ENCODE results near the gene RPL36AL. TPM values are rescaled to one million over a fixed set of nuclear protein-coding genes. Genes with fewer than 3 reads are reported as not detected.

The RPL36AL gene
- polyA plus RNA-seq, 1 of the 3 experiments (the other 2 are of a cell fraction): 337 TPM

DNA sequence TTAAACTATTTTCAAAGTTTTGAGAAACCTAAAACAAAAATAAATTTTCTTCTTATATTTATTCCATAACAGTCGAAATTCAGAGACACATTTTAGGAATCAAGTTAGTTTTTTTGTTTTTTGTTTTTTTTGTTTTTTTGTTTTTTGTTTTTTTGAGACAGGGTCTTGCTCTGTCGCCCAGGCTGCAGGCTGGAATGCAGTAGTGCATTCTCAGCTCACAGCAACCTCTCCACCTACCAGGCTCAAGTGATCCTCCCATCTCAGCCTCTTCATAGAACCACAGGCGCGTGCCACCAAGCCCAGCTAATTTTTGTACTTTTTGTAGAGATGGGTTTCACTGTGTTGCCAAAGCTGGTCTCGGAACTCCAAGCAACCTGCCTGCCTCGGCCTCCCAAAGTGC, 33.1 kb upstream of the RPL36AL start:
- Histone ChIP-seq H3K9me2 (no peaks in the 10 kb centered on the region), H3K9me3 (no peaks in the 10 kb centered on the region), H3F3A (replicated peaks; ENCODE audit: insufficient read depth) (peaks cover 4% of the 10 kb centered on the region), H3K9ac (no peak overlapping the region), H3K36me3 (replicated peaks in 1 of 2; ENCODE audit: control insufficient read depth in 1 of 2, insufficient read depth in 2 of 2, low read length in 1 of 2) (peaks cover 10 to 14% of the 10 kb centered on the region in 2 experiments), H3K4me1 (ENCODE audit: control insufficient read depth in 1 of 2, insufficient read depth in 2 of 2, low read depth in 1 of 2, low read length in 1 of 2) (no peaks in the 10 kb centered on the region), H4K20me1 (ENCODE audit: insufficient read depth) (no peaks in the 10 kb centered on the region), H3K79me2 (ENCODE audit: insufficient read depth) (peaks cover 9% of the 10 kb centered on the region; the same call in 1 of the 2 replicates), H3K27me3 (ENCODE audit: insufficient read depth) (no peaks in the 10 kb centered on the region), H2AFZ (ENCODE audit: low read depth) (no peak overlapping the region), H3K4me3 (ENCODE audit: low read depth in 2 of 2, low read length in 1 of 2) (no peak overlapping the region), H3K4me2 (no peak overlapping the region), H3K27ac (ENCODE audit: low read depth in 2 of 2, low read length in 1 of 2) (no peak overlapping the region)
- WGBS (ENCODE audit: low lambda C conversion rate): 95% methylated on average over 6 of the region's 6 CpGs
- CTCF ChIA-PET: no interaction called here
- no peak for DNase-seq
- TF ChIP-seq MEF2A (IDR thresholded peaks at IDR 0.05; ENCODE audit: borderline replicate concordance, low read depth) (no peak), MXI1 (IDR thresholded peaks at IDR 0.05; ENCODE audit: low read depth, low read length) (no peak), FOSL2 (IDR thresholded peaks at IDR 0.05; ENCODE audit: borderline replicate concordance, low read depth) (no peak), EP300 (IDR thresholded peaks at IDR 0.05; ENCODE audit: borderline replicate concordance in 1 of 2, low read depth in 1 of 2, low read length in 1 of 2) (no peak), ZBTB33 (IDR thresholded peaks at IDR 0.05; ENCODE audit: borderline replicate concordance, low read depth) (no peak), RFX5 (IDR thresholded peaks at IDR 0.05; ENCODE audit: low read length) (no peak), NFIC (IDR thresholded peaks at IDR 0.05; ENCODE audit: borderline replicate concordance) (no peak), CHD2 (IDR thresholded peaks at IDR 0.05; ENCODE audit: low read length, partially characterized antibody) (no peak), TEAD4 (IDR thresholded peaks at IDR 0.05; ENCODE audit: borderline replicate concordance, insufficient read depth) (no peak)
- TF ChIP-seq, protein P1, sequence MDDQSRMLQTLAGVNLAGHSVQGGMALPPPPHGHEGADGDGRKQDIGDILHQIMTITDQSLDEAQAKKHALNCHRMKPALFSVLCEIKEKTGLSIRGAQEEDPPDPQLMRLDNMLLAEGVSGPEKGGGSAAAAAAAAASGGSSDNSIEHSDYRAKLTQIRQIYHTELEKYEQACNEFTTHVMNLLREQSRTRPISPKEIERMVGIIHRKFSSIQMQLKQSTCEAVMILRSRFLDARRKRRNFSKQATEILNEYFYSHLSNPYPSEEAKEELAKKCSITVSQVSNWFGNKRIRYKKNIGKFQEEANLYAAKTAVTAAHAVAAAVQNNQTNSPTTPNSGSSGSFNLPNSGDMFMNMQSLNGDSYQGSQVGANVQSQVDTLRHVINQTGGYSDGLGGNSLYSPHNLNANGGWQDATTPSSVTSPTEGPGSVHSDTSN (IDR thresholded peaks at IDR 0.05): no peak
- POLR2A ChIA-PET: no interaction called here

GRCh38 chr14:49642163-49642562, 21.7 kb upstream of the RPL36AL start:
- H3K4me1 ChIP-seq (ENCODE audit: control insufficient read depth in 1 of 2, insufficient read depth in 2 of 2, low read depth in 1 of 2, low read length in 1 of 2): peaks cover 0 to 3% of the 10 kb centered on the region in 2 experiments; a peak in 2 of 4 replicates
- no peaks in the 10 kb centered on the region for H3K9me3 ChIP-seq
- no peak for TF ChIP-seq MAX (IDR thresholded peaks at IDR 0.05; ENCODE audit: low read depth)
- TF ChIP-seq USF2 (IDR thresholded peaks at IDR 0.05; ENCODE audit: borderline replicate concordance, low read depth, low read length): no peak
- TF ChIP-seq ELF1 (IDR thresholded peaks at IDR 0.05): no peak
- no peak for TF ChIP-seq EP300 (IDR thresholded peaks at IDR 0.05; ENCODE audit: borderline replicate concordance in 1 of 2, low read depth in 1 of 2, low read length in 1 of 2)
- TF ChIP-seq POLR2AphosphoS5 (IDR thresholded peaks at IDR 0.05; ENCODE audit: low read depth, low read length): no peak
- no peak for TF ChIP-seq RAD21 (IDR thresholded peaks at IDR 0.05; ENCODE audit: low read length)
- no peak for TF ChIP-seq ZBTB33 (IDR thresholded peaks at IDR 0.05; ENCODE audit: borderline replicate concordance, low read depth)
- TF ChIP-seq EZH2phosphoT487 (IDR thresholded peaks at IDR 0.05; ENCODE audit: borderline replicate concordance, low read depth): no peak
- TF ChIP-seq JUND (IDR thresholded peaks at IDR 0.05): no peak
- TF ChIP-seq, protein P2, sequence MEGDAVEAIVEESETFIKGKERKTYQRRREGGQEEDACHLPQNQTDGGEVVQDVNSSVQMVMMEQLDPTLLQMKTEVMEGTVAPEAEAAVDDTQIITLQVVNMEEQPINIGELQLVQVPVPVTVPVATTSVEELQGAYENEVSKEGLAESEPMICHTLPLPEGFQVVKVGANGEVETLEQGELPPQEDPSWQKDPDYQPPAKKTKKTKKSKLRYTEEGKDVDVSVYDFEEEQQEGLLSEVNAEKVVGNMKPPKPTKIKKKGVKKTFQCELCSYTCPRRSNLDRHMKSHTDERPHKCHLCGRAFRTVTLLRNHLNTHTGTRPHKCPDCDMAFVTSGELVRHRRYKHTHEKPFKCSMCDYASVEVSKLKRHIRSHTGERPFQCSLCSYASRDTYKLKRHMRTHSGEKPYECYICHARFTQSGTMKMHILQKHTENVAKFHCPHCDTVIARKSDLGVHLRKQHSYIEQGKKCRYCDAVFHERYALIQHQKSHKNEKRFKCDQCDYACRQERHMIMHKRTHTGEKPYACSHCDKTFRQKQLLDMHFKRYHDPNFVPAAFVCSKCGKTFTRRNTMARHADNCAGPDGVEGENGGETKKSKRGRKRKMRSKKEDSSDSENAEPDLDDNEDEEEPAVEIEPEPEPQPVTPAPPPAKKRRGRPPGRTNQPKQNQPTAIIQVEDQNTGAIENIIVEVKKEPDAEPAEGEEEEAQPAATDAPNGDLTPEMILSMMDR (IDR thresholded peaks at IDR 0.05): no peak
- TF ChIP-seq TCF12 (IDR thresholded peaks at IDR 0.05): no peak
- no peak for TF ChIP-seq TEAD4 (IDR thresholded peaks at IDR 0.05; ENCODE audit: borderline replicate concordance, insufficient read depth)
- TF ChIP-seq NRF1 (IDR thresholded peaks at IDR 0.05; ENCODE audit: low read depth, low read length): no peak
- TF ChIP-seq RFX5 (IDR thresholded peaks at IDR 0.05; ENCODE audit: low read length): no peak
- TF ChIP-seq MEF2A (IDR thresholded peaks at IDR 0.05; ENCODE audit: borderline replicate concordance, low read depth): no peak
- H3K27me3 ChIP-seq (ENCODE audit: insufficient read depth): no peaks in the 10 kb centered on the region
- ChIA-PET POLR2A (no interaction called here), CTCF (interaction anchor here (1.0 to 1.1 kb wide), 2 partner anchors 13 to 17 kb away, joined by 3 read pairs; no protein-coding TSS in a partner anchor)
- H2AFZ ChIP-seq (ENCODE audit: low read depth): no peak overlapping the region
- no peak overlapping the region for H3K9ac ChIP-seq
- no peak overlapping the region for H3K4me2 ChIP-seq
- H3K79me2 ChIP-seq (ENCODE audit: insufficient read depth): peaks cover 91% of the 10 kb centered on the region
- DNase-seq: no peak
- peaks cover 33% of the 10 kb centered on the region for H3F3A ChIP-seq (replicated peaks; ENCODE audit: insufficient read depth)
- peaks cover 8% of the 10 kb centered on the region; the same call in 1 of the 2 replicates for H4K20me1 ChIP-seq (ENCODE audit: insufficient read depth)
- H3K4me3 ChIP-seq (ENCODE audit: low read depth in 2 of 2, low read length in 1 of 2): no peak overlapping the region
- no peaks in the 10 kb centered on the region for H3K9me2 ChIP-seq
- peak overlapping the region in 1 of 2 experiments; percentile 12; a peak in 1 of 4 replicates for H3K27ac ChIP-seq (ENCODE audit: low read depth in 2 of 2, low read length in 1 of 2)
- H3K36me3 ChIP-seq (replicated peaks in 1 of 2; ENCODE audit: control insufficient read depth in 1 of 2, insufficient read depth in 2 of 2, low read length in 1 of 2): peaks cover 14 to 32% of the 10 kb centered on the region in 2 experiments
